Parathyroid adenoma (tissue), 2 donors: ENCODE results near the gene SERF2.
"Not testable (repeated sequence)": the region's sequence is repeated elsewhere in the genome, so short reads cannot be mapped to it uniquely, and the experiment has no call there.

ENCODE experiments used
- H2AFZ ChIP-seq: fragments of 300-600 bp; sonication (generic); one replicate; pipeline ENCODE4 v1.7.0; 2017; ENCODE audit warnings: antibody characterized with exemption, mild to moderate bottlenecking
- H3K27ac ChIP-seq: fragments of 300-600 bp; sonication (generic); one replicate; pipeline ENCODE4 v1.7.0; 2017
- H3K27me3 ChIP-seq: fragments of 300-600 bp; sonication (generic); one replicate; pipeline ENCODE4 v1.7.0; 2017; ENCODE audit warnings: low read length; ENCODE audit not compliant: control insufficient read depth, insufficient read depth
- H3K36me3 ChIP-seq: fragments of 300-600 bp; sonication (generic); one replicate; pipeline ENCODE4 v1.7.0; 2017; ENCODE audit warnings: low read length; ENCODE audit not compliant: control insufficient read depth, insufficient read depth
- H3K4me1 ChIP-seq: fragments of 300-600 bp; sonication (generic); one replicate; pipeline ENCODE4 v1.7.0; 2017; ENCODE audit warnings: control low read depth
- H3K4me2 ChIP-seq: fragments of 300-600 bp; sonication (generic); one replicate; pipeline ENCODE4 v1.7.0; 2017; ENCODE audit warnings: low read length
- H3K4me3 ChIP-seq: fragments of 300-600 bp; sonication (generic); one replicate; pipeline ENCODE4 v1.7.0; 2017; ENCODE audit warnings: low read depth, low read length
- H3K79me2 ChIP-seq: fragments of 300-600 bp; sonication (generic); one replicate; pipeline ENCODE4 v1.7.0; 2017; ENCODE audit warnings: control low read depth
- H3K9ac ChIP-seq: fragments of 300-600 bp; sonication (generic); one replicate; pipeline ENCODE4 v1.7.0; 2017; ENCODE audit warnings: mild to moderate bottlenecking
- H3K9me3 ChIP-seq: fragments of 300-600 bp; sonication (generic); one replicate; pipeline ENCODE4 v1.7.0; 2017; ENCODE audit warnings: low read length; ENCODE audit not compliant: control insufficient read depth
- CTCF ChIP-seq: fragments of 300-600 bp; sonication (generic); IDR thresholded peaks from one replicate; pipeline ENCODE4 v1.7.0; 2017; ENCODE audit warnings: antibody characterized with exemption, mild to moderate bottlenecking
- donor health status: primary hyperparathyroidism.

SERF2 gene

GRCh38 chr15:43821505-43821904 is 29.4 kb downstream of the SERF2 start:
- Histone ChIP-seq H3K9me3 (no peaks in the 10 kb centered on the region), H3K79me2 (peaks cover 7% of the 10 kb centered on the region), H3K36me3 (no peaks in the 10 kb centered on the region), H3K4me3 (no peak overlapping the region), H3K9ac (no peak overlapping the region), H3K27me3 (no peaks in the 10 kb centered on the region), H2AFZ (no peak overlapping the region), H3K4me2 (no peak overlapping the region), H3K27ac (no peak overlapping the region), H3K4me1 (no peaks in the 10 kb centered on the region)
- no peak for TF ChIP-seq CTCF

GRCh38 chr15:43824302-43825246 is 32.5 kb downstream of the SERF2 start, which contains the start of gene MFAP1:
MFAP1 (minus strand) TSS chr15:43824690; CDS start chr15:43824569, 121 bp downstream.
- Histone ChIP-seq H2AFZ (peak within 1 kb of the TSS; percentile 40), H3K27ac (peak within 1 kb of the TSS; percentile 59), H3K36me3 (no peaks in the 10 kb centered on the region), H3K9me3 (no peaks in the 10 kb centered on the region), H3K27me3 (no peaks in the 10 kb centered on the region), H3K4me2 (peak within 1 kb of the TSS; percentile 78), H3K4me1 (no peaks in the 10 kb centered on the region), H3K79me2 (peaks cover 7% of the 10 kb centered on the region), H3K4me3 (peak within 1 kb of the TSS; percentile 98), H3K9ac (no peak within 1 kb of the TSS)
- no peak for TF ChIP-seq CTCF

- H3K27ac ChIP-seq, H3K9me3 ChIP-seq, H3K9ac ChIP-seq, H3K4me2 ChIP-seq, H3K79me2 ChIP-seq, H3K4me1 ChIP-seq, H3K4me3 ChIP-seq, H3K27me3 ChIP-seq, H2AFZ ChIP-seq, H3K36me3 ChIP-seq: not testable (repeated sequence)
These were observed 33.2 kb downstream of the SERF2 start for GRCh38 chr15:43825305-43825704.

DNA sequence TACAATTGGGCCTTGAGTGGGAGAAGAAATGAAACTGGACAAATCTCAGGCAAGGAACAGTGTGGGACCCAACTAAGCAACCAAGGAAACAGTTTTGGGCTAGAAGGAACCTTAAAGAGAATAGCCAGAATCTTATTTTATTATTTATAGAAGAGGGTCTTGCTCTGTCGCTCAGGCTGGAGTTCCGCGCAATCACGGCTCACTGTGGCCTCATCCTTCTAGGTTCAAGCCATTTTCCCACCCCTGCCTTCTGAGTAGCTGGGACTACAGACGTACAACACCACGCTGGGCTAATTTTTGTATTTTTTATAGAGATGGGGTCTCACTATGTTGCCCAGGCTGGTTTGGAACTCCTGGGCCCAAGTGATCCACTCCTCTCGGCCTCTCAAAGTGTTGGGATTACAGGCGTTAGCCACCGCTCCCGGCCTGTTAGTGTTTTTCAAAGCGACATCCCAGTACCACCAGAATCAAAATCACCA is 33.9 kb downstream of the SERF2 start:
- no peak overlapping the region for H3K4me3 ChIP-seq
- H3K9me3 ChIP-seq: no peaks in the 10 kb centered on the region
- no peak overlapping the region for H3K27ac ChIP-seq
- no peak overlapping the region for H3K9ac ChIP-seq
- no peaks in the 10 kb centered on the region for H3K27me3 ChIP-seq
- TF ChIP-seq CTCF: no peak
- H3K4me2 ChIP-seq: peak overlapping the region; percentile 36
- H3K4me1 ChIP-seq: no peaks in the 10 kb centered on the region
- peaks cover 7% of the 10 kb centered on the region for H3K79me2 ChIP-seq
- peak overlapping the region; percentile 39 for H2AFZ ChIP-seq
- H3K36me3 ChIP-seq: no peaks in the 10 kb centered on the region

DNA sequence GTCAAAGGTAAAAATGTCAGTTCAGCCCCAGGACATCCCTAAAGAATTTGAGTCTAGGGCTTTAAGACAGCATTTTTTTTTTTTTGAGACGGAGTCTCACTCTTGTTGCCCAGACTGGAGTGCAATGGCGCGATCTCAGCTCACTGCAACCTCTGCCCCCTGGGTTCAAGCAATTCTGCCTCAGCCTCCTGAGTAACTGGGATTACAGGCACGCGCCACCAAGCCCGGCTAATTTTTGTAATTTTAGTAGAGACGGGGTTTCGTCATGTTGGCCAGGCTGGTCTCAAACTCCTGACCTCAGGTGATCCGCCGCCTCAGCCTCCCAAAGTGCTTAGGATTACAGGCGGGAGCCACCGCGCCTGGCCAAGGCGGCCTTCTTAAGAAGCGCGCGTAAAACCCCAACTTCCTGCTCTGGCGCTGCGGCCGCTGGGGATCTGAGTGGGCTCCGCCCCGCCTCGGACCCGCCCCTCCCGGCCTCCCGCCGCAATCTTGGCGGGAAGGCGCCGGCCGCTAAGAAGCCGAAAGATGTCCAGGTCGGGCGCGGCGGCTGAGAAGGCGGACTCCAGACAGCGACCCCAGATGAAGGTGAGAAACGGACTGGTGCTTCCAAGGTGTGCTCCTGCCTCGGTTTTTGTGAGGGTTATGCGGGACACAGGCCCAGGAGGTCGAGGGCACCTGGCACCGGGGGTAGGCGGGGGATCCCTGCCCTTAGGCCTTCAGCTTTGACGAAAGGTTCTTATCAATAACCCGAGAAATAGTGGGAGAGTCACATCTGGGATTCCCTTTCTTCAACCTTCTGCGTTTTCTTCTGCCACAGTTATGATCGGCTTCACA is 34.6 kb downstream of the SERF2 start, which contains the start of gene WDR76:
TSS of gene WDR76 (plus strand) at position 495 of the 834 bp plus-strand sequence. CDS start at position 526, 31 bp downstream.
- Histone ChIP-seq H3K27me3 (no peaks in the 10 kb centered on the region), H3K4me2 (peak within 1 kb of the TSS; percentile 36), H2AFZ (peak within 1 kb of the TSS; percentile 39), H3K36me3 (no peaks in the 10 kb centered on the region), H3K4me3 (peak within 1 kb of the TSS; percentile 38), H3K27ac (peak within 1 kb of the TSS; percentile 36), H3K9me3 (no peaks in the 10 kb centered on the region), H3K79me2 (peaks cover 7% of the 10 kb centered on the region), H3K9ac (no peak within 1 kb of the TSS), H3K4me1 (no peaks in the 10 kb centered on the region)
- no peak for TF ChIP-seq CTCF
